PFSK-1 (cell line): ENCODE results near the gene SUN2.

Experiments used
- POLR2AphosphoS5 ChIP-seq: IDR thresholded peaks from 2 replicates; pipeline ENCODE4 v1.6.1; 2012; ENCODE audit warnings: low read depth, mild to moderate bottlenecking, control low read depth, low read length, moderate library complexity
- TAF1 ChIP-seq: IDR thresholded peaks from 2 replicates; pipeline ENCODE4 v1.6.1; 2012; ENCODE audit warnings: low read length, control low read depth, borderline replicate concordance; ENCODE audit not compliant: insufficient read depth
- TF ChIP-seq, protein P1 (sequence below), 2 experiments: IDR thresholded peaks; 2 replicates each; pipeline versions ENCODE4 v1.6.1 to v1.8.0; 2011 to 2012; ENCODE audit warnings: low read depth in 2 of 2, low read length in 2 of 2, control low read depth in 1 of 2, inconsistent platforms in 1 of 2, mild to moderate bottlenecking in 1 of 2, moderate library complexity in 1 of 2; ENCODE audit not compliant: insufficient read depth in 1 of 2

DNA sequence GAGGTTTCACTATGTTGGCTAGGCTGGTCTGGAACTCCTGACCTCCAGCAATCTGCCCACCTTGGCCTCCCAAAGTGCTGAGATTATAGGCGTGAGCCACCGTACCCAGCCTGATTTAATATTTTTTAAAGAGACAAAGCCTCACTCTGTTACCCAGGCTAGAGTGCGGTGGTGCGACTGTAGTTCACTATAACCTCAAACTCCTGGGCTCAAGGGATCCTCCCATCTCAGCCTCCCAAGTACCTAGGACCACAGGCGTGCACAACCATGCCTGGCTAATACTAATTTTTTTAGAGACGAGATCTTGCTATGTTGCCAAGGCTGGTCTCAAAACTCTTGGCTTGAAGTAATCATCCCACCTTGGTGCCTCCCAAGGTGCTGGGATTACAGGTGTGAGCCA is 36.6 kb downstream of the SUN2 start:
- TF ChIP-seq POLR2AphosphoS5 (no peak), TAF1 (no peak)
- TF ChIP-seq, protein P1, sequence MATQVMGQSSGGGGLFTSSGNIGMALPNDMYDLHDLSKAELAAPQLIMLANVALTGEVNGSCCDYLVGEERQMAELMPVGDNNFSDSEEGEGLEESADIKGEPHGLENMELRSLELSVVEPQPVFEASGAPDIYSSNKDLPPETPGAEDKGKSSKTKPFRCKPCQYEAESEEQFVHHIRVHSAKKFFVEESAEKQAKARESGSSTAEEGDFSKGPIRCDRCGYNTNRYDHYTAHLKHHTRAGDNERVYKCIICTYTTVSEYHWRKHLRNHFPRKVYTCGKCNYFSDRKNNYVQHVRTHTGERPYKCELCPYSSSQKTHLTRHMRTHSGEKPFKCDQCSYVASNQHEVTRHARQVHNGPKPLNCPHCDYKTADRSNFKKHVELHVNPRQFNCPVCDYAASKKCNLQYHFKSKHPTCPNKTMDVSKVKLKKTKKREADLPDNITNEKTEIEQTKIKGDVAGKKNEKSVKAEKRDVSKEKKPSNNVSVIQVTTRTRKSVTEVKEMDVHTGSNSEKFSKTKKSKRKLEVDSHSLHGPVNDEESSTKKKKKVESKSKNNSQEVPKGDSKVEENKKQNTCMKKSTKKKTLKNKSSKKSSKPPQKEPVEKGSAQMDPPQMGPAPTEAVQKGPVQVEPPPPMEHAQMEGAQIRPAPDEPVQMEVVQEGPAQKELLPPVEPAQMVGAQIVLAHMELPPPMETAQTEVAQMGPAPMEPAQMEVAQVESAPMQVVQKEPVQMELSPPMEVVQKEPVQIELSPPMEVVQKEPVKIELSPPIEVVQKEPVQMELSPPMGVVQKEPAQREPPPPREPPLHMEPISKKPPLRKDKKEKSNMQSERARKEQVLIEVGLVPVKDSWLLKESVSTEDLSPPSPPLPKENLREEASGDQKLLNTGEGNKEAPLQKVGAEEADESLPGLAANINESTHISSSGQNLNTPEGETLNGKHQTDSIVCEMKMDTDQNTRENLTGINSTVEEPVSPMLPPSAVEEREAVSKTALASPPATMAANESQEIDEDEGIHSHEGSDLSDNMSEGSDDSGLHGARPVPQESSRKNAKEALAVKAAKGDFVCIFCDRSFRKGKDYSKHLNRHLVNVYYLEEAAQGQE (IDR thresholded peaks at IDR 0.05; ENCODE audit: insufficient read depth in 1 of 2, low read depth in 2 of 2, low read length in 2 of 2), result no peak
